Stimulated activated CD4-positive, alpha-beta T cell treated with anti-CD3 and anti-CD28 coated beads, Interleukin-1b, Interleukin-23, amount 100 ng/mL, for 24 hours (primary cell): ENCODE measurements around the gene ZFP92.

Source experiments
- DNase-seq, 4 experiments: peaks; one replicate each; pipeline ENCODE4 v3.0.0-alpha.2; 2020; ENCODE audit warnings: low read depth in 4 of 4, low spot score in 1 of 4

ZFP92 gene

GRCh38 chrX:153408221-153408721, 3.0 kb upstream of the ZFP92 start:
- DNase-seq: no peak

GRCh38 chrX:153408871-153409351, 2.4 kb upstream of the ZFP92 start:
- no peak for DNase-seq

GRCh38 chrX:153409414-153410101, 1.7 kb upstream of the ZFP92 start:
- no peak for DNase-seq

GRCh38 chrX:153410373-153410772, 899 bp upstream of the ZFP92 start:
- DNase-seq: no peak

- DNase-seq: no peak
These were observed 401 bp upstream of the ZFP92 start for GRCh38 chrX:153410888-153411254.

- DNase-seq: no peak
These were observed 809 bp downstream of the ZFP92 start for GRCh38 chrX:153411988-153412574.

- DNase-seq: no peak
These were observed 1.8 kb downstream of the ZFP92 start for GRCh38 chrX:153412746-153413720.

- no peak for DNase-seq
These were observed 2.5 kb downstream of the ZFP92 start for GRCh38 chrX:153413731-153414130.

- DNase-seq: no peak
These were observed 3.7 kb downstream of the ZFP92 start for GRCh38 chrX:153414856-153415510.

GRCh38 chrX:153416781-153417450, 5.6 kb downstream of the ZFP92 start:
- no peak for DNase-seq

- no peak for DNase-seq
These were observed 6.4 kb downstream of the ZFP92 start for GRCh38 chrX:153417637-153418036.

- DNase-seq: no peak
These were observed 9.8 kb downstream of the ZFP92 start for GRCh38 chrX:153420851-153421599.

GRCh38 chrX:153421856-153422255, 10.6 kb downstream of the ZFP92 start:
- no peak for DNase-seq

GRCh38 chrX:153423652-153424051, 12.4 kb downstream of the ZFP92 start:
- no peak for DNase-seq

GRCh38 chrX:153426204-153426603, 14.9 kb downstream of the ZFP92 start:
- no peak for DNase-seq

- no peak for DNase-seq
These were observed 19.5 kb downstream of the ZFP92 start for GRCh38 chrX:153430796-153431195.

- no peak for DNase-seq
These were observed 21.9 kb downstream of the ZFP92 start for GRCh38 chrX:153433161-153433680.

GRCh38 chrX:153433781-153434285, 22.6 kb downstream of the ZFP92 start:
- DNase-seq: no peak

GRCh38 chrX:153434801-153435200, 23.5 kb downstream of the ZFP92 start:
- no peak for DNase-seq
